WI38 (cell line): Measurements from ENCODE around the gene GSG1L.

ENCODE experiments used
- H3K4me3 ChIP-seq: 2 replicates; pipeline ENCODE4 v1.5.1; 2011; ENCODE audit warnings: low read depth, mild to moderate bottlenecking, control low read depth, low read length
- CTCF ChIP-seq: IDR thresholded peaks from 2 replicates; pipeline ENCODE4 v1.5.1; 2012; ENCODE audit warnings: low read depth, mild to moderate bottlenecking, control low read depth, low read length

Gene GSG1L

GRCh38 chr16:28062261-28062846, 1.2 kb downstream of the GSG1L start:
- H3K4me3 ChIP-seq = no peak overlapping the region
- TF ChIP-seq CTCF = no peak

- no peak overlapping the region for H3K4me3 ChIP-seq
- TF ChIP-seq CTCF = no peak
These were observed 2.0 kb downstream of the GSG1L start for GRCh38 chr16:28061352-28062101.

GRCh38 chr16:28059841-28060575, 3.5 kb downstream of the GSG1L start:
- TF ChIP-seq CTCF = no peak
- H3K4me3 ChIP-seq = no peak overlapping the region

GRCh38 chr16:28058839-28059589, 4.5 kb downstream of the GSG1L start:
- no peak for TF ChIP-seq CTCF
- H3K4me3 ChIP-seq = no peak overlapping the region

- no peak overlapping the region for H3K4me3 ChIP-seq
- no peak for TF ChIP-seq CTCF
These were observed 5.6 kb downstream of the GSG1L start for GRCh38 chr16:28057949-28058348.

- TF ChIP-seq CTCF = no peak
- no peak overlapping the region for H3K4me3 ChIP-seq
These were observed 10.1 kb downstream of the GSG1L start for GRCh38 chr16:28053461-28053860.
